ENCODE measurements around the gene AANAT. TPM values are rescaled to one million over a fixed set of nuclear protein-coding genes. Genes with fewer than 3 reads are reported as not detected.

Gene AANAT
- under 1 TPM in 1 of 2 experiments, not detected in 1; 0.36 TPM for total RNA-seq

DNA sequence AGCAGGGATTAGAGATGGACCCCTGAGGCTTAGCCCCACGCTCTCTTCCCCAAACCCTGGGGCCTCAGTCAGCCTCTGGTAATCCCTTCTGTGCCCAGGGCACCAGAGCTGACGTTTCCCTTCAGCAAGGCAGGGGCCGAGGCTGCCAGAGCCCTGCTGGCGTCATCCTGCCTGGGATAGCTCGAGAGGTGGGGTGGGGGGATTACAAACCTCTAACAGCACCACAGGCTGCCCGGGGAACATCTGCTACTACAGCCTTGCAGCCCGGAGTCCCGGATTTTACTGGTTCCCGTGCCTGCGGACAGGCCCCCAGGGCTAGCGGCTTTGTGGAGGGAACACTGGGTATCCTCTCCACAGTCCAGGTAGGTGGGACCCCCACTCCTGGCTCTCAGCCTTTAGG lies at the start of gene AANAT:
Gene AANAT (plus strand): TSS at position 238 of the 400 bp plus-strand sequence. CDS start 1,144 bp downstream, outside the sequence.
- no peaks in the 10 kb centered on the region for H3K36me3 Mint-ChIP-seq
- H3K27ac Mint-ChIP-seq = no peak within 1 kb of the TSS
- H3K4me3 Mint-ChIP-seq = no peak within 1 kb of the TSS
- no peak for DNase-seq
- peaks cover 4% of the 10 kb centered on the region for H3K27me3 Mint-ChIP-seq
- H3K4me1 Mint-ChIP-seq = peaks cover 2% of the 10 kb centered on the region
- no peaks in the 10 kb centered on the region for H3K9me3 Mint-ChIP-seq

DNA sequence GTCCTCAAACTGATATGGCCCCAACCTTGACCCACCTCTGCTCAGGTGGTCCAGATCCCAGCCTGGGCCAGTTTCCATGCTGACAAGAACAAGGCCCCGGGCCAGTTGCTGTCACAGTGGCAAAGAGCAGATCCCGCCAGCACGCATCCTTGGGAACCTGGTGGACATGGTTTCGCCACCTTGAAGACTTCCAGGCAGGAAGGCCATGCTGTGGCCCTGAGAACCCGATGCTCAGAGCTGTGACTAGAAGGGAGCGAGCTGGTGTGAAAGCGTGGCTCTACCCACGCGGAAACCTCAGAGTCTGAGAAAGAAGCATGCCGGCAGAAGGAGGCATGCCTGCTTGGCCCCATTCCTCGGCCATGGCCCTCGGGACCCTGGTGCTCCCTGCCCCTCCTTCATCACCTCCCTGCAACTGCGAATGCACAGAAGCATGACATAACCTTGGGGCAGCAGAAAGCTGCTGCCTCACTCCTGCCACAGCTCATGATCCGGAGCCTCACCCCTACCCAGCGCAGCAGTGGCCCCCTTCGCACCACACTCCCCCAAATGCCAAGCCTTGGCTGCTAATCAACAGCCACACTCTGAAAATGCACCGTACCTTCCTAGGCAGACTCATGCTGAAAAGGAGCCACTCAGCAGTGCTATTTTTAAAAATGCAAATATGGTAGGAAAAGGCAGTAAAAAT lies 47.7 kb upstream of the AANAT start:
- Mint-ChIP-seq H3K36me3 (peaks cover 2% of the 10 kb centered on the region), H3K27ac (no peak overlapping the region), H3K4me1 (peaks cover 15% of the 10 kb centered on the region), H3K27me3 (no peaks in the 10 kb centered on the region), H3K9me3 (no peaks in the 10 kb centered on the region), H3K4me3 (no peak overlapping the region)
- DNase-seq = no peak

DNA sequence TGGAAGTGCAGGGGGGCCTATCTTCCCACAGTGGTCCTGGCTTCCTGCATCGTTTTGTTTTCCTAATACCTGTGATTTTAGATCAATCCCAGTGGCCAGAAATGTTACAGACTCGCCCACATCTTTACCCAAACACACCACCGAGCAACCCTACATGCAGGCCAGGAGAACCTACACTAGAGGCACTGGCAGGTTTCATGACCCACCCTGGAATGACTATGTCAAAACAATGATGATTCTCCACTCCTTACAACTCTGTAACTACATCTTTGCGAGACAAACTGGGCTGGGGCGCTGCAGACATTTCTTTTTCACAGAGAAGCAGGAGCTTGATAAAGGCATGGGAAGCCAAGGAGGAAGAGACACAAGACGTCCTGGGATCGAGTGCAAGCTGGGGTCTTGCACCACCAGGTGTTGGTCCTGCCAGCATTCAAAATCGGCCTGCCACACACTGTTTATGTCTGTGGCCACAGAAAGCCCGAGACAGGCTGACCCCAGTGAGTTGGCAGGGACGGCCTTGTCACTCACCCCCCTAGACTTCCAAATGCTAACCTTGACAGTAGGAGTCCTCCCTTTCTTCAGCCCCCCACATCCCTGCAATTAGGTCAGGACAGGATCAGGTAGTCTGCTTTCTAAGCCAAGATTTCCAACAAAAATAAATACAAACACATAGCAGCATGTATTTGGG lies 46.9 kb upstream of the AANAT start:
- Mint-ChIP-seq H3K27me3 (no peaks in the 10 kb centered on the region), H3K4me1 (peaks cover 13% of the 10 kb centered on the region), H3K36me3 (peaks cover 2% of the 10 kb centered on the region), H3K9me3 (no peaks in the 10 kb centered on the region), H3K27ac (peak overlapping the region; percentile 5), H3K4me3 (no peak overlapping the region)
- DNase-seq = no peak

DNA sequence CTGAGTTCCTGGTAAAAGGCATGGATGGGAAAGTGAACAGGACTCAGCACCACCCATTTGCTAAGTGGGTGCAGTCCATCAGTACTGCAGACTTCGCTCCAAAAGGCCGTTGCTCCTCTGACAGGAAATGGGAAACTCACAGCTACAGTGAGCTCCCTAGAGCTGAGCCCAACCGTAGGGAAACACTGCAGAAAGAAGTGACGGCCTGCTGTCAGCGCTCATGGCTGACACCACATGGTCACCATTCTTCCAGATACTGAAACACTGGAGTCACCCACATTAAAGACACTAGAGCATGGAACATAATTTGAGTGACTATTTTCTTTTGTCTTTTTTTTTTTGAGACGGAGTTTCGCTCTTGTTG lies 46.4 kb upstream of the AANAT start:
- Mint-ChIP-seq H3K4me1 (peaks cover 13% of the 10 kb centered on the region), H3K36me3 (peaks cover 2% of the 10 kb centered on the region), H3K9me3 (no peaks in the 10 kb centered on the region), H3K27ac (no peak overlapping the region), H3K4me3 (no peak overlapping the region), H3K27me3 (no peaks in the 10 kb centered on the region)
- DNase-seq = no peak

DNA sequence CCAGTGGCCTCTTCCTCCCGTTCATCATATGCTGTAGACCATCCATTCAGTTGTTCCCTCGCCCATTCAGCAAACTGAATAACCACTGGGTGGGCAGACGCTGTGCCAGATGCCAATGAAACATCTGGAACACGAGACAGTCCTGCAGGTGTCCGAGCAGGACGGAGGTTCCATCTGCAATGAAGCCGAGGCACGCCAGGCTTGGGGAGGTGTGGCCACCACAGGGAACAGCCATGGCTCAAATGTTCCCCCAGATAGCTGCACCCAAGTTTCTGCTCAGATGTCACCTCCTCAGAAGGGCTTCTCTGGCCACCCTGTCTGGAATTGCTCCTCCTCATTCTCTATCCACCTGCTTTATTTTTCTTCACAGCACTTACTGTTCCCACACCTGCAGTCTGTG lies 45.0 kb upstream of the AANAT start:
- H3K27me3 Mint-ChIP-seq = no peaks in the 10 kb centered on the region
- peaks cover 2% of the 10 kb centered on the region for H3K36me3 Mint-ChIP-seq
- no peak for DNase-seq
- no peak overlapping the region for H3K27ac Mint-ChIP-seq
- no peak overlapping the region for H3K4me3 Mint-ChIP-seq
- H3K9me3 Mint-ChIP-seq = no peaks in the 10 kb centered on the region
- H3K4me1 Mint-ChIP-seq = peaks cover 17% of the 10 kb centered on the region

DNA sequence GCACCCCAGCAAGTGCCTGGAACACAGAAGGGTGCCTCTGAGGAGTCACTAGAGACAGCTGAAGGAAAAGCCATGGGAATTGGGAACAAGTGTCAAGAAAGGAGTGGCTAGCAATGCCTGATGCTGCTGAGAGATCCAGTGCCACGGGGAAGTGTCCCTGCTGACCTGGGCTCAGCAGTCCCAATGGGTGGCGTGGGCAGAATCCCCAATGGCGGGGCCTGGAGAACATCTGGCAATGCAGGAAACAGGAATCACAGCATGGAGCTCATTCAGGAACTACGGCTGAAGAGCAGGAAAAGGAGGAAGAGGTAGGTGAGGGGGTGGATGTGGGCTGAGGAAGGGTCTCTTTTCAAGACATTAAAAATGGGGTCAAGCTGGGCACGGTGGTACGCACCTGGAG lies 44.5 kb upstream of the AANAT start:
- no peak overlapping the region for H3K27ac Mint-ChIP-seq
- H3K36me3 Mint-ChIP-seq = peaks cover 2% of the 10 kb centered on the region
- H3K4me1 Mint-ChIP-seq = peaks cover 13% of the 10 kb centered on the region
- DNase-seq = no peak
- no peaks in the 10 kb centered on the region for H3K9me3 Mint-ChIP-seq
- H3K4me3 Mint-ChIP-seq = no peak overlapping the region
- H3K27me3 Mint-ChIP-seq = no peaks in the 10 kb centered on the region

DNA sequence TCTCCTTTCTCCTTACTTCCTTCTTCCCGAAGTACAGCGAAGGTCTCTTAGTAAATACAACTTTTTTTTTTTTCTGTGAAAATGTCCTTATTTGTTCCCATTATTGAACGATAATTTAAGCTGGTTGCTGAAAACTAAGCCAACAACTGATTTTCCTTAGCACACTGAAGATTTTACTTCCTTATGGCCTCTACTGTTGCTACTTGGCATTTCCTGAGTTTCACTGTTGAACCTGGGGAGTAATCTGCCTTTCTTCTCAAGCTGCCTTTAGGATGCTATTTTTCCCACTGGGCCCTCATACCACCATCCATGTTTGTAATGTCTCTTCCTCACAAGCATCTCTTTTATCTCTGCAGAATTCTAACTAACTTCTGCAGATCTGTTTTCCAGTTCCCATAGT lies 40.5 kb upstream of the AANAT start:
- no peak for DNase-seq
- H3K4me1 Mint-ChIP-seq = peaks cover 11% of the 10 kb centered on the region
- peaks cover 4% of the 10 kb centered on the region for H3K36me3 Mint-ChIP-seq
- no peaks in the 10 kb centered on the region for H3K27me3 Mint-ChIP-seq
- H3K9me3 Mint-ChIP-seq = no peaks in the 10 kb centered on the region
- H3K27ac Mint-ChIP-seq = no peak overlapping the region
- H3K4me3 Mint-ChIP-seq = no peak overlapping the region

DNA sequence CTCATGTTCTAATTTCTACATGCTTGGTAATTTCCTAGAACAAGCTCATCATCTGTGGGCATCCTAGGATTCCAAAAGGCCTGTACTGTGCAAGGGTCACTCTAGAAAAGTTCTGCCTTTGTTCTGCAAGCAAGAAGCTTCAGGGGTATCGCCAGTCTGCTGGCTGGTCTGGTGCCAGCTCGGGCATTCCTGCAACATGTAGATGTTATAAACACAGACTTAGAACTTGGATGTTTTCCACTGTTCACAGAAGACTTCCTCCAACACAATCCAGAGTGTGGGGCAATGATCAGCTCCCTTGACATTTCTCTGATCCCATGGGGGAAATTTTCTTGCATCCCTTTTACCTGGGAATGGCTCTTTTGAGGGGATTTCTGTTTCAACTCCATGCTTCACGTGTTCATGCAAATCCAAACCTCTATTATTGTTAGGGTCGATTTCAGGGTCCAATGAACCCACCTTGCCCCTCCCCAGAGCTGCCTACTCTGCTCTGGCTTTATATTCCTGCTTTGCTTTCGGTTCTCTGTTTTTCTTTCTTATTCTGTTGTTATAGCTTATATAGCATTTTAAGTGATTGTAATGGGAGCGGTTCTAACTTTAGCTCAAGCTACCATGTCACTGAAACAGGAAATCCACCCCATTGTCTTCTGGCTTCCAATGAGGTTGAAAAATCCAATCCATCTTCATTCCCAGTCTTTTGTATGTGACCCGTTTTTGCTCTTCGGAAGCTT lies 39.7 kb upstream of the AANAT start:
- Mint-ChIP-seq H3K27ac (no peak overlapping the region), H3K36me3 (peaks cover 4% of the 10 kb centered on the region), H3K4me1 (peaks cover 11% of the 10 kb centered on the region), H3K4me3 (no peak overlapping the region), H3K27me3 (no peaks in the 10 kb centered on the region), H3K9me3 (no peaks in the 10 kb centered on the region)
- DNase-seq = no peak

DNA sequence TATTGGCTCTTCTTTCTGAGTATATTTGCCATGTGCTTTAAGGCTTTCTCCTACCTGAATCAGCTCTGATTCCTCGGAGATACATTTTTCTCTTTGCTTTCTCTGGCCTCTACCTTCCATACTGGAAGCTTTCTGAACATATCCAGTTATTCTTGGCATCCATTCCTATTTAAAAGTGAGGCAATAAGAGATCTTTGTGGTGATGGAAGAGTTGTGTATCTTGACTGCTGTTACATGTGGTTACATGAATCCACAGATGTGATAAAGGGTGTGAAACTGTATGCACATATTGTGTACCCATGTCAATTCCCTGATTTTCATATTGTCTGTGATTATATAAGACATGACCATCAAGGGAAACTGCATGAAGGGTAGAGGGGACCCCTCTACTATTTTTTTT lies 38.9 kb upstream of the AANAT start:
- H3K27me3 Mint-ChIP-seq = no peaks in the 10 kb centered on the region
- H3K4me3 Mint-ChIP-seq = no peak overlapping the region
- H3K36me3 Mint-ChIP-seq = peaks cover 1% of the 10 kb centered on the region
- no peak overlapping the region for H3K27ac Mint-ChIP-seq
- no peaks in the 10 kb centered on the region for H3K9me3 Mint-ChIP-seq
- H3K4me1 Mint-ChIP-seq = peaks cover 13% of the 10 kb centered on the region
- DNase-seq = no peak

DNA sequence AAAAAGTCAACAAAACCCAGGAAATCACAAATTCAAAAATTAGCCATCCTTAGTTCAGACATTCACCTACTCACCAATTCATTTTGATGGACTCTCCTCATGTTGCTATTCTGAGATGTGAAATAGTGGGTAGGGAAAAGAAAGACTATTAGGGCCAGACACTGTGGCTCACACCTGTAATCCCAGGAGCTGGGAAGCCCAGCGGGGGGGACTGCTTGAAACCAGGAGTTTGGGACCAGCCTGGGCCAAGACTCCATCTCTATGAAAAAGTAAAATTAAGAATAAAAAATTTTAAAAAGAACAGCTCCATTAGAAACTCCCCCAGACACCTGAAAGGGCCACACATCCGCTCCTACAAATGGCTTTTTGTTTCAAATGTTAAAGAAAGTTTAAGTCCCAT lies 35.9 kb upstream of the AANAT start:
- H3K4me3 Mint-ChIP-seq = no peak overlapping the region

DNA sequence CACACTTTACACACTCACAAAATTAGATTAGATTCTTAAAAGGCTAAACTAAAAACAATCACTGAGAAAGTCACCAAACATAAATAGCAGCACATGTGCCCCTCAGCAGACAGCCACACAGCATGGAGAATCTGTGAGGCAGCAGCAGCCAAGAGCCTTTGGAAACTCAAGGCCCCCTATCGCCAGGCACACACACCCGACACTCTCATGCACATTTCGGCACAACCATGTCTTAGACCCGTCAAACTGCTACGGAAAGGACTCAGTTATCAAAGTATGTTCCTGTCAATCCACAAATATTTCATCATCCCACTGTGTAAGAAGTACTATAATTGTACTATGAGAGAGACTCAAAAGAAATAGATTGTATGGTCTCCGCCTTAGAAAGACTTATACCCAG lies 35.4 kb upstream of the AANAT start:
- Mint-ChIP-seq H3K27ac (no peak overlapping the region), H3K4me3 (no peak overlapping the region), H3K36me3 (peaks cover 1% of the 10 kb centered on the region), H3K27me3 (no peaks in the 10 kb centered on the region), H3K9me3 (no peaks in the 10 kb centered on the region), H3K4me1 (peaks cover 9% of the 10 kb centered on the region)
- DNase-seq = no peak

More for the DNA sequence above, 35.9 kb upstream of the AANAT start:
- H3K27me3 Mint-ChIP-seq = no peaks in the 10 kb centered on the region
- H3K36me3 Mint-ChIP-seq = peaks cover 1% of the 10 kb centered on the region
- no peaks in the 10 kb centered on the region for H3K9me3 Mint-ChIP-seq
- peaks cover 13% of the 10 kb centered on the region for H3K4me1 Mint-ChIP-seq
- no peak overlapping the region for H3K27ac Mint-ChIP-seq
- DNase-seq = no peak

DNA sequence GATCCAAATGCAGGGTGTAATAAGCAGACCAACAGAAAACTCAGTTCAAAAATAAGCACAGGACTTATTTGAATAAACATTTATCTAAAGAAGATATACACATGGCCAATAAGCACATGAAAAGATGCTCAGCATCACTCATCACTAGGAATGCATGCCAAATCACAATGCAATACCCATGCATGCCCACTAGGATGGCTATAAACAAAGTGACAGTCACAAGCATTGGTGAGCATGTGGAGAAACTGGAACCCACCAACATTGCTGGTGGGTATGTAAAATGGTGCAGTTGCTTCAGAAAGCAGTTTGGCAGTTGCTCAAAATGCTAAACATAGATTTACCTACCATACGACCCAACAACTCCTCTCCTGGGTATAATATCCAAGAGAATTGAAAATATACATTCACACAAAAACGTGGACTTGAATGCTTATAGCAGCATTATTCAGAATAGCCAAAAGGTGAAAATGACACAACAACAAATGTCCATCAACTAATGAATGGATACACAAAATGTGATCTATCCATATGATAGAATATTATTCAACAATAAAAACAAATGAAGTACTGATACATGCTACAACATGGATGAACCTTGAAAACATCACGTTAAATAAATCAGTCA lies 34.6 kb upstream of the AANAT start:
- H3K4me3 Mint-ChIP-seq = no peak overlapping the region
- peaks cover 9% of the 10 kb centered on the region for H3K4me1 Mint-ChIP-seq
- DNase-seq = no peak

DNA sequence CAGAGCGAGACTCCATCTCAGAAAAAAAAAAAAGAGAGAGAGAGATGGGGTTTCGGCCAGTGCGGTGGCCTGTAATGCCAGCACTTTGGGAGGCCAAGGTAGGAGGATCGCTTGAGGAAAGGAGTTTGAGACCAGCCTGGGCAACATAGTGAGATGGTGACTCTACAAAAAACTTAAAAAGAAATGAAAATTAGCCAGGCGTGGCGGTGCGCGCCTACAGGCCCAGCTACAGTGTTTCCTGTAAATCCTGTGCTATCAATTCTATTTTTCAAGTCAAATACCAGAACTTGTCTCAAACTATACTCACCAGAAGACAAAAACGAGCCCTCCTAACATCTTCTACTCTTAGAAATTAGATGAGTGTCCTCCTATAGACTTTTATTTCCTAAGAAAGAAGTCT lies 33.7 kb upstream of the AANAT start:
- Mint-ChIP-seq H3K36me3 (peaks cover 2% of the 10 kb centered on the region), H3K4me3 (no peak overlapping the region), H3K4me1 (peaks cover 16% of the 10 kb centered on the region), H3K27ac (no peak overlapping the region), H3K27me3 (no peaks in the 10 kb centered on the region), H3K9me3 (no peaks in the 10 kb centered on the region)
- DNase-seq = no peak

More for the DNA sequence above, 34.6 kb upstream of the AANAT start:
- no peaks in the 10 kb centered on the region for H3K27me3 Mint-ChIP-seq
- no peaks in the 10 kb centered on the region for H3K9me3 Mint-ChIP-seq
- H3K27ac Mint-ChIP-seq = no peak overlapping the region
- H3K36me3 Mint-ChIP-seq = peaks cover 1% of the 10 kb centered on the region

DNA sequence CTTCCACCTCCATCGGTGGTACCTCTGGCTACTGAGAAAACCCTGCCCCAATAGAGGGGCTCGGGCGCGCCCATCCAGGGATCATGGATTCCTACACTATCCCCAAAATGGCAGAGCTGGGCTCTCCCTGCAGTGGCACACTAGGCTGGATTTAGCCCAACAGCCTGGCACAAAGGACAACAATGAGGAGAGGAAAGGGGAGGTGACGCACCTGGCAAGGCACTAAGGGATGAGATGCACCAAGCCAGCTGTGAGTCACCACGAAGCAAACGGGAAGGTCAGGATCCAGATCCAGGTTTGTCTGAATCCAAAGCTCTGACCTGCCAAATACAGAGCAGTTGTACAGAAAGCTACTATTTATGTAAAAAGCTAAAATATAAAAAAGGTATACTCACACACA lies 32.5 kb upstream of the AANAT start:
- Mint-ChIP-seq H3K27me3 (no peaks in the 10 kb centered on the region), H3K27ac (no peak overlapping the region), H3K4me3 (no peak overlapping the region), H3K4me1 (peaks cover 16% of the 10 kb centered on the region), H3K36me3 (peaks cover 2% of the 10 kb centered on the region), H3K9me3 (no peaks in the 10 kb centered on the region)
- DNase-seq = no peak

DNA sequence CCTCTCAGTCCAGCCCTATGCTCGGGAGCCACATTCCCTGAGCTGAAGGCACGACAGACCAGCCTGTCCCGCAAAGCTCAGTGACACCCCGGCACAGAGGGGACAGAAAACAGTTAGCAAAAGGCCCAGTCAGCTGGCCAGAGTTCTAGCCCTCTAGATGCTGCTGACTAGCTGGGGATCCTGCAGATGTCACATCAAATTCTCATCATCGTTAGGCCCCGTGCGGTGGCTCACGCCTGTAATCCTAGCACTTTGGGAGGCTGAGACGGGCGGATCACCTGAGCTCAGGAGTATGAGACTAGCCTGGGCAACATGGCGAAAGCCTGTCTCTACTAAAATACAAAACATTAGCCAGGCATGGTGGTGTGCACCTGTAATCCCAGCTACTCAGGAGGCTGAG lies 31.7 kb upstream of the AANAT start:
- Mint-ChIP-seq H3K36me3 (peaks cover 2% of the 10 kb centered on the region), H3K9me3 (no peaks in the 10 kb centered on the region), H3K4me1 (peaks cover 17% of the 10 kb centered on the region), H3K4me3 (no peak overlapping the region), H3K27me3 (no peaks in the 10 kb centered on the region), H3K27ac (no peak overlapping the region)
- no peak for DNase-seq

Measured in activated naive CD8-positive, alpha-beta T cell treated with anti-CD3 and anti-CD28 coated beads for 36 hours (primary cell).